ENCODE data around the gene USH2A. TPM values are rescaled to one million over a fixed set of nuclear protein-coding genes. Genes with fewer than 3 reads are reported as not detected.
"Not testable (repeated sequence)": the region's sequence is repeated elsewhere in the genome, so short reads cannot be mapped to it uniquely, and the experiment has no call there.

Gene USH2A
- total RNA-seq, 4 donors from 2014 or later: under 0.01 to 1.9 (median under 0.01) TPM

GRCh38 chr1:216024546-216024945 is 398.7 kb downstream of the USH2A start:
- WGBS: 92% methylated on average over 2 of the region's 2 CpGs
- H3K4me3 ChIP-seq: no peak overlapping the region
- no peak for DNase-seq (ENCODE audit: extremely low spot score)
- no peaks in the 10 kb centered on the region for H3K9me3 ChIP-seq
- H3K27me3 ChIP-seq: no peaks in the 10 kb centered on the region
- H3K36me3 ChIP-seq: no peaks in the 10 kb centered on the region
- intact Hi-C loops (cut with DNase I): no loop called here
- no peaks in the 10 kb centered on the region for H3K4me1 ChIP-seq
- no peak overlapping the region for H3K27ac ChIP-seq (replicated peaks in 1 of 4)
- TF ChIP-seq, protein P1, sequence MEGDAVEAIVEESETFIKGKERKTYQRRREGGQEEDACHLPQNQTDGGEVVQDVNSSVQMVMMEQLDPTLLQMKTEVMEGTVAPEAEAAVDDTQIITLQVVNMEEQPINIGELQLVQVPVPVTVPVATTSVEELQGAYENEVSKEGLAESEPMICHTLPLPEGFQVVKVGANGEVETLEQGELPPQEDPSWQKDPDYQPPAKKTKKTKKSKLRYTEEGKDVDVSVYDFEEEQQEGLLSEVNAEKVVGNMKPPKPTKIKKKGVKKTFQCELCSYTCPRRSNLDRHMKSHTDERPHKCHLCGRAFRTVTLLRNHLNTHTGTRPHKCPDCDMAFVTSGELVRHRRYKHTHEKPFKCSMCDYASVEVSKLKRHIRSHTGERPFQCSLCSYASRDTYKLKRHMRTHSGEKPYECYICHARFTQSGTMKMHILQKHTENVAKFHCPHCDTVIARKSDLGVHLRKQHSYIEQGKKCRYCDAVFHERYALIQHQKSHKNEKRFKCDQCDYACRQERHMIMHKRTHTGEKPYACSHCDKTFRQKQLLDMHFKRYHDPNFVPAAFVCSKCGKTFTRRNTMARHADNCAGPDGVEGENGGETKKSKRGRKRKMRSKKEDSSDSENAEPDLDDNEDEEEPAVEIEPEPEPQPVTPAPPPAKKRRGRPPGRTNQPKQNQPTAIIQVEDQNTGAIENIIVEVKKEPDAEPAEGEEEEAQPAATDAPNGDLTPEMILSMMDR (IDR thresholded peaks at IDR 0.05): no peak
- TF ChIP-seq POLR2AphosphoS5 (IDR thresholded peaks at IDR 0.05): no peak
- TF ChIP-seq EP300 (IDR thresholded peaks at IDR 0.05): no peak
- TF ChIP-seq POLR2A (IDR thresholded peaks at IDR 0.05; ENCODE audit: low read depth): no peak

DNA sequence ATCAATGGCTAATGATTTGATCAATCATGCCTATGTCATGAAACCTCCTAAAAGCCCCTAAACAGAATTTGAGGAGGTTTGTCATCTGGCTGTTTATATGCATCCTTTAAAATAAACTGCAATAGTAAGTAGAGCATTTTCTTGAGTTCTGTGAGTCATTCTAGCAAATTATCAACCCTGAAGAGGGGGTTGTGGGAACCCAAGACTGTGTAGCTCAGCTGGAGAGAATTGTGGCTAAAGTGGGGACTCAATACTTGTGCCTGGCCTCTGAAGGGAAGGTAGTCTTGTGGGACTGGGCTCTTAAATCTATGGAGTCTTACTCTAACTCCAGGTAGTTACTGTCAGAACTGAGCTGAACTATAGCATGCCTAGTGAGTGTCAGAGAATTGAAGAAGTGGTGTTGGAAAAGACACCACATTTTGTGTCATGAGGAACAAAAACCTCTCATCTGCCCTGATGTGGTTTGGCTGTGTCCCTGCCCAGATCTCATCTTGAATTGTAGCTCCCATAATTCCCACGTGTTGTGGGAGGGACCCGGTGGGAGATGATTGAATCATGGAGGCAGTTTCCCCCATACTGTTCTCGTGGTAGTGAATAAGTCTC is 402.4 kb downstream of the USH2A start:
- TF ChIP-seq POLR2A (IDR thresholded peaks at IDR 0.05; ENCODE audit: low read depth): no peak
- no peak for TF ChIP-seq POLR2AphosphoS5 (IDR thresholded peaks at IDR 0.05)
- no peak for TF ChIP-seq EP300 (IDR thresholded peaks at IDR 0.05)
- TF ChIP-seq, protein P1 (IDR thresholded peaks at IDR 0.05): no peak
- no peak for DNase-seq (ENCODE audit: extremely low spot score)
- H3K27ac ChIP-seq (replicated peaks in 1 of 4): no peak overlapping the region
- H3K4me3 ChIP-seq: no peak overlapping the region
- intact Hi-C loops (cut with DNase I): no loop called here
- no peaks in the 10 kb centered on the region for H3K36me3 ChIP-seq
- no peaks in the 10 kb centered on the region for H3K9me3 ChIP-seq
- 88% methylated on average over 3 of the region's 3 CpGs for WGBS
- no peaks in the 10 kb centered on the region for H3K4me1 ChIP-seq
- H3K27me3 ChIP-seq: no peaks in the 10 kb centered on the region

DNA sequence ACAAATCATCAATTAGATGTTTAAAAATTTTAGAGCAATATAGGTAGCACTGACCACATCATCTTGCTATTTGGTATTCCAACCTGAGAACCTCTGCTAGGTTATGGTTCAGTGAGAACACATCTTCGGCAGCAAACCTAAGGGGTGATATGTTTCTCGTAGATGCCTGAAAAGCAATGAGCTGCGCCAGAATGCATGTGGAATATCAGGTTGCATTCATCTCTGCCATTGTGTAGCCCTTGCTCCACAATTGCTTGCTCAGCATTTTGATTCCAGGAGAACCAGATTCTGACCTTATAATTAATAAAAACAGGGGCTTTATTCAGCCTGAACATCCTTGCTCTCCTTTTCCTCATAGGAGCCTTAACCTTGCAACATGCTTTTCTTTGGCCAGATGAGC is 408.1 kb downstream of the USH2A start:
- intact Hi-C loops (cut with DNase I): no loop called here
- no peak overlapping the region for H3K4me3 ChIP-seq

GRCh38 chr1:216014086-216014485 is 409.2 kb downstream of the USH2A start:
- H3K27me3 ChIP-seq: no peaks in the 10 kb centered on the region
- H3K36me3 ChIP-seq: no peaks in the 10 kb centered on the region
- H3K4me3 ChIP-seq: no peak overlapping the region
- H3K4me1 ChIP-seq: no peaks in the 10 kb centered on the region
- intact Hi-C loops (cut with DNase I): no loop called here
- no peaks in the 10 kb centered on the region for H3K9me3 ChIP-seq
- TF ChIP-seq POLR2AphosphoS5 (IDR thresholded peaks at IDR 0.05) (no peak), EP300 (IDR thresholded peaks at IDR 0.05) (no peak), POLR2A (IDR thresholded peaks at IDR 0.05; ENCODE audit: low read depth) (no peak)
- TF ChIP-seq, protein P1 (IDR thresholded peaks at IDR 0.05): no peak
- no peak for DNase-seq (ENCODE audit: extremely low spot score)
- no peak overlapping the region for H3K27ac ChIP-seq (replicated peaks in 1 of 4)
- 37% methylated on average over 2 of the region's 2 CpGs for WGBS

More for the DNA sequence above, 408.1 kb downstream of the USH2A start:
- H3K36me3 ChIP-seq: no peaks in the 10 kb centered on the region
- 87% methylated on average over 3 of the region's 3 CpGs for WGBS
- no peak for TF ChIP-seq EP300 (IDR thresholded peaks at IDR 0.05)
- TF ChIP-seq POLR2AphosphoS5 (IDR thresholded peaks at IDR 0.05): no peak
- no peak for TF ChIP-seq POLR2A (IDR thresholded peaks at IDR 0.05; ENCODE audit: low read depth)
- TF ChIP-seq, protein P1 (IDR thresholded peaks at IDR 0.05): no peak
- no peak overlapping the region for H3K27ac ChIP-seq (replicated peaks in 1 of 4)
- H3K27me3 ChIP-seq: no peaks in the 10 kb centered on the region
- no peaks in the 10 kb centered on the region for H3K9me3 ChIP-seq
- no peaks in the 10 kb centered on the region for H3K4me1 ChIP-seq
- no peak for DNase-seq (ENCODE audit: extremely low spot score)

DNA sequence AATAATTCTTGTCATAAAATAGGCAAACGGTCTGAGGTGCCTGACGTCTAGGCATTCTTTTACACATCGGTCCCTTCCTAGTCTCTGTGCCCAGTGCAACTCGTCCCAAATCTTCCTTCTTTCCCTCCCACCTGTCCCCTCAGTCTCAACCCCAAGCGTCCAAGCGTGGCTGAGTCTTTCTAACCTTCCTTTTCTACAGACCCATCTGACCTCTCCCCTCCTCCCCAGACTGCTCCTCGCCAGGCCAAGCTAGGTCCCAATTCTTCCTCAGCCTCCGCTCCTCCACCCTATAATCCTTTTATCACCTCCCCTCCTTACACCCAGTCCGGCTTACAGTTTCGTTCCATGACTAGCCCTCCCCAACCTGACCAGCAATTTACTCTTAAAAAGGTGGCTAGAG is 413.8 kb downstream of the USH2A start:
- H3K27ac ChIP-seq (replicated peaks in 1 of 4); H3K9me3 ChIP-seq; DNase-seq (ENCODE audit: extremely low spot score); H3K27me3 ChIP-seq; H3K36me3 ChIP-seq; H3K4me1 ChIP-seq; H3K4me3 ChIP-seq; intact Hi-C loops (cut with DNase I): not testable (repeated sequence)
- WGBS: 87% methylated on average over 10 of the region's 10 CpGs
